GM12878 (cell line): ENCODE results near the gene TMEM87A. TPM values are rescaled to one million over a fixed set of nuclear protein-coding genes. Genes with fewer than 3 reads are reported as not detected.

Experiments
- ATAC-seq: fragments of 200-7000 bp; cut with Tn5 transposase; 3 replicates; pipeline ENCODE4 v1.9.1; 2020; ENCODE audit warnings: mild to moderate bottlenecking, moderate library complexity
- BruUV-seq: library from RNA; stranded (reverse); fragments of 400-500 nt; replicated peaks from 2 replicates; lab custom pipeline; 2021; lab: Mats Ljungman, UMichigan
- CTCF ChIA-PET: fragments of 300-600 bp; sonication (Branson Sonifier 250); formaldehyde crosslinking; extraction: SDS; loops from one replicate; lab custom pipeline; 2021; ENCODE audit warnings: inconsistent platforms; lab: Yijun Ruan, JAX
- POLR2A ChIA-PET: fragments of 350-600 bp; formaldehyde crosslinking; extraction: SDS; loops from one replicate; lab custom pipeline; 2021; ENCODE audit warnings: inconsistent platforms; lab: Charles Lee
- RAD21 ChIA-PET: fragments of 300-600 bp; sonication (Branson Sonifier 250); formaldehyde crosslinking; loops from one replicate; lab custom pipeline; 2023; ENCODE audit warnings: antibody characterized with exemption; ENCODE audit not compliant: unreplicated experiment; lab: Charles Lee
- SMC1A ChIA-PET: fragments of 300-600 bp; sonication (Branson Sonifier 250); formaldehyde crosslinking; loops from one replicate; lab custom pipeline; 2023; ENCODE audit not compliant: unreplicated experiment, uncharacterized antibody; lab: Charles Lee
- DNase-seq: peaks from one replicate; pipeline ENCODE4 v3.0.0-alpha.2; 2011; ENCODE audit warnings: low read depth, low spot score
- FAIRE-seq: peaks from 3 replicates; lab custom pipeline; 2011; peaks lifted over from hg19 to GRCh38; lab: Jason Lieb, UNC
- H2AFZ ChIP-seq: 2 replicates; pipeline ENCODE4 v1.6.0; 2011; ENCODE audit warnings: low read depth, low read length, control low read depth; ENCODE audit not compliant: control insufficient read depth
- H3K27ac ChIP-seq: 2 replicates; pipeline ENCODE4 v1.5.1; 2011; ENCODE audit warnings: control low read depth; ENCODE audit not compliant: control insufficient read depth, insufficient read depth
- H3K27me3 ChIP-seq, 2 experiments: replicated peaks in 1 of 2; 2 replicates each; pipeline versions ENCODE4 v1.6.0 to v1.6.1; 2011; ENCODE audit warnings: low read length in 1 of 2; ENCODE audit not compliant: control insufficient read depth in 2 of 2, insufficient read depth in 2 of 2
- H3K36me3 ChIP-seq, 2 experiments: 2 replicates each; pipeline ENCODE4 v1.5.1; 2011; ENCODE audit warnings: low read length in 1 of 2; ENCODE audit not compliant: control insufficient read depth in 2 of 2, insufficient read depth in 2 of 2
- H3K4me1 ChIP-seq: 2 replicates; pipeline ENCODE4 v1.6.1; 2011; ENCODE audit warnings: mild to moderate bottlenecking, low read length, moderate library complexity, mixed read lengths; ENCODE audit not compliant: control insufficient read depth, insufficient read depth
- H3K4me2 ChIP-seq: 2 replicates; pipeline ENCODE4 v1.6.0; 2011; ENCODE audit warnings: control low read depth; ENCODE audit not compliant: control insufficient read depth, insufficient read depth
- H3K4me3 ChIP-seq: fragments of 200-600 bp; sonication (generic); 2 replicates; pipeline ENCODE4 v1.5.1; 2016
- H3K79me2 ChIP-seq: 2 replicates; pipeline ENCODE4 v1.6.0; 2011; ENCODE audit warnings: low read length; ENCODE audit not compliant: control insufficient read depth, insufficient read depth
- H3K9ac ChIP-seq: 2 replicates; pipeline ENCODE4 v1.8.0; 2011; ENCODE audit warnings: low read length, control low read depth, mixed read lengths; ENCODE audit not compliant: control insufficient read depth, insufficient read depth
- H3K9me3 ChIP-seq: replicated peaks from 3 replicates; pipeline ENCODE4 v1.5.1; 2011; ENCODE audit warnings: mild to moderate bottlenecking, low read length; ENCODE audit not compliant: control insufficient read depth, insufficient read depth
- H4K20me1 ChIP-seq: 2 replicates; pipeline ENCODE4 v1.6.0; 2011; ENCODE audit not compliant: control insufficient read depth, insufficient read depth
- ASH2L ChIP-seq: fragments of 300-600, 200-600 bp; sonication (generic); IDR thresholded peaks from 2 replicates; pipeline ENCODE4 v1.6.1; 2017; ENCODE audit warnings: low read depth, mild to moderate bottlenecking, borderline replicate concordance
- E2F8 ChIP-seq: fragments of 450-650 bp; IDR thresholded peaks from 2 replicates; pipeline ENCODE4 v1.6.1; 2018; ENCODE audit warnings: mild to moderate bottlenecking, low read depth, moderate library complexity; ENCODE audit not compliant: partially characterized antibody
- FOXK2 ChIP-seq: fragments of 450-650 bp; IDR thresholded peaks from 2 replicates; pipeline ENCODE4 v1.6.1; 2017; ENCODE audit warnings: mild to moderate bottlenecking, moderate library complexity
- IRF5 ChIP-seq: fragments of 450-650 bp; IDR thresholded peaks from 2 replicates; pipeline ENCODE4 v1.6.1; 2017; ENCODE audit warnings: borderline replicate concordance
- MYB ChIP-seq: fragments of 150-350 bp; IDR thresholded peaks from 2 replicates; pipeline ENCODE4 v1.6.1; 2014; ENCODE audit warnings: mild to moderate bottlenecking, low read depth, low read length, borderline replicate concordance
- NFIC ChIP-seq: IDR thresholded peaks from 2 replicates; pipeline ENCODE4 v1.6.1; 2012; ENCODE audit warnings: low read depth, mild to moderate bottlenecking, inconsistent platforms, low read length, moderate library complexity
- NR2F1 ChIP-seq: fragments of 450-650 bp; conservative IDR thresholded peaks from 2 replicates; pipeline ENCODE4 v1.6.1; 2017; ENCODE audit warnings: mild to moderate bottlenecking
- PAX5 ChIP-seq: IDR thresholded peaks from 2 replicates; pipeline ENCODE4 v1.6.1; 2011; ENCODE audit warnings: low read depth, low read length, borderline replicate concordance
- PML ChIP-seq: IDR thresholded peaks from 2 replicates; pipeline ENCODE4 v1.6.1; 2012; ENCODE audit warnings: low read length, inconsistent platforms
- RAD21 ChIP-seq: IDR thresholded peaks from 2 replicates; pipeline ENCODE4 v1.6.1; 2011; ENCODE audit warnings: mild to moderate bottlenecking, low read depth, low read length, moderate library complexity; ENCODE audit not compliant: insufficient read depth
- RFX5 ChIP-seq: IDR thresholded peaks from 2 replicates; pipeline ENCODE4 v1.6.1; 2011; ENCODE audit warnings: low read depth, low read length, improper control_type of control experiment
- SIX5 ChIP-seq: IDR thresholded peaks from 2 replicates; pipeline ENCODE4 v1.6.1; 2011; ENCODE audit warnings: mild to moderate bottlenecking, low read depth, low read length, moderate library complexity; ENCODE audit not compliant: severe bottlenecking
- STAT1 ChIP-seq: fragments of 450-650 bp; conservative IDR thresholded peaks from 2 replicates; pipeline ENCODE4 v1.6.1; 2014; ENCODE audit warnings: antibody characterized with exemption, mild to moderate bottlenecking
- ZBED1 ChIP-seq: IDR thresholded peaks from 2 replicates; pipeline ENCODE4 v1.6.1; 2016; ENCODE audit warnings: borderline replicate concordance
- ZNF207 ChIP-seq: fragments of 450-650 bp; IDR thresholded peaks from 2 replicates; pipeline ENCODE4 v1.6.1; 2014; ENCODE audit warnings: antibody characterized with exemption, mild to moderate bottlenecking, borderline replicate concordance
- WGBS: methylation state at CpG from one replicate; pipeline ENCODE4 v1.1.6; 2016; ENCODE audit warnings: low lambda C conversion rate; ENCODE audit not compliant: insufficient replicate concordance, insufficient coverage; ENCODE audit errors: missing lambda C conversion rate; 5-methylcytosine and 5-hydroxymethylcytosine counted together
- in situ Hi-C: fragments of 300-500 bp; cut with MboI; formaldehyde crosslinking; loops from 9 replicates; pipeline ENCODE4 v1.14.3; 2018; ENCODE audit warnings: mixed read lengths
- intact Hi-C: fragments of 100-400 bp; cut with micrococcal nuclease; formaldehyde crosslinking; loops from one replicate; pipeline ENCODE4 v1.14.2; 2022; ENCODE audit not compliant: unreplicated experiment
- polyA plus RNA-seq, 11 experiments: library from polyadenylated mRNA; depleted of rRNA in 4 of 11; unstranded in 6 of 11; stranded (reverse) in 5 of 11; fragments of >200 nt; fragmentation: Nextera tagmentation in 4 of 11; fragmentation: Illumina TruSeq in 1 of 11; extraction: Ambion mirVana in 4 of 11; extraction: Trizol in 1 of 11; gene quantifications; 1 replicate in 1 of 11; 2 replicates in 10 of 11; pipeline versions ENCODE4 v1.2.1 to v1.2.3, GENCODE V29; 2011 to 2016; ENCODE audit warnings: inconsistent platforms in 2 of 11, missing spikeins in 2 of 11, low read depth in 1 of 11
- total RNA-seq, 4 experiments: library from RNA; depleted of rRNA in 3 of 4; stranded (reverse); fragments of >200 nt in 3 of 4; fragmentation: Illumina TruSeq in 1 of 4; extraction: Trizol in 1 of 4; gene quantifications; 2 replicates each; pipeline versions ENCODE4 v1.2.1 to v1.2.3, GENCODE V29; 2013 to 2021

Gene TMEM87A
- total and polyA plus RNA-seq, 10 of the 15 experiments (the other 5 are each of a cell fraction or from before 2014, with no cell fraction given): 18.2 to 53.2 (median 33.4) TPM

- intact Hi-C loops: no loop called here
- SMC1A ChIA-PET: interaction anchor here (1.3 kb wide), 1 partner anchor 12 kb away, joined by 4 read pairs; no protein-coding TSS in a partner anchor
These were observed 78.7 kb downstream of the TMEM87A start for GRCh38 chr15:42194513-42194912.

More at GRCh38 chr15:42194513-42194912, 78.7 kb downstream of the TMEM87A start:
- H3K4me1 ChIP-seq: peaks cover 25% of the 10 kb centered on the region
- RAD21 ChIA-PET: interaction anchor here (1.3 kb wide), 1 partner anchor 81 kb away, joined by 3 read pairs; no protein-coding TSS in a partner anchor
- no peaks in the 10 kb centered on the region for H3K27me3 ChIP-seq
- DNase-seq (no peak), ATAC-seq (no peak), FAIRE-seq (no peak)
- POLR2A ChIA-PET: no interaction called here
- no peaks in the 10 kb centered on the region for H4K20me1 ChIP-seq
- H3K9me3 ChIP-seq: peaks cover 8% of the 10 kb centered on the region; the same call in 2 of the 3 replicates
- no peak overlapping the region for H2AFZ ChIP-seq
- peaks cover 3% of the 10 kb centered on the region for H3K79me2 ChIP-seq
- CTCF ChIA-PET: interaction anchor here (1.1 kb wide), 1 partner anchor 25 kb away, joined by 3 read pairs; no protein-coding TSS in a partner anchor
- no peak overlapping the region for H3K9ac ChIP-seq
- in situ Hi-C loops: no loop called here
- H3K4me3 ChIP-seq: no peak overlapping the region
- no peak overlapping the region for H3K27ac ChIP-seq
- H3K36me3 ChIP-seq: peaks cover 3 to 7% of the 10 kb centered on the region in 2 experiments; a peak in 3 of 4 replicates
- no peak overlapping the region for H3K4me2 ChIP-seq
- WGBS: 98% methylated on average over 5 of the region's 5 CpGs
- BruUV-seq: no TSS peak
- TF ChIP-seq SIX5 (no peak), IRF5 (no peak), ZNF207 (no peak), ZBED1 (no peak), PML (no peak), E2F8 (no peak), NR2F1 (no peak), NFIC (no peak), STAT1 (no peak), ASH2L (no peak), MYB (no peak), PAX5 (no peak), RFX5 (no peak), FOXK2 (no peak), RAD21 (no peak)
